ENCODE measurements around the gene KASH5.

KASH5 gene

DNA sequence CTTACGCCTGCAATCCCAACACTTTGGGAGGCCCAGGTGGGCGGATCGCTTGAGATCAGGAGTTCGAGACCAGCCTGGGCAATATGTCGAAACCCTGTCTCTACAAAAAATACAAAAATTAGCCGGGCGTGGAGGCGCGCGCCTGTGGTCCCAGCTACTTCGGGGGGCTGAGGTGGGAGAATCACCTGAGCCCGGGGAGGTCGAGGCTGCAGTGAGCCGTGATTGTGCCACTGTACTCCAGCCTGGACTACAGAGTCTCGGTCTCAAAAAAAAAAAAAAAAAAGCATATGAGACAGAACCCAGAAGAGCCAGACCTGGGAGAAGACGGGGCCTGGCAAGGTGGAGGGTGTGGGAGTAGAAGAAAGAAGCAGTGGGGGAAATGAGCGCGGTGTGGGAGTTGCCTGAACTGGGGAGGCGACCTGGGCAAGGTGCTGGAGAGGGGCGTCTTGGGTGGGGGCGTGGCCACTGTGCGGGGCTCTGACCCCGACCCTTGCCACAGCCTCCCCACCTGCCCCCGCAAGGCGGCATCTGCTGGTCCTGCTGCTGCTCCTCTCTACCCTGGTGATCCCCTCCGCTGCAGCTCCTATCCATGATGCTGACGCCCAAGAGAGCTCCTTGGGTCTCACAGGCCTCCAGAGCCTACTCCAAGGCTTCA is 23.8 kb upstream of the KASH5 start:
- peaks cover 0 to 4% of the 10 kb centered on the region in 2 experiments for H3K4me1 ChIP-seq (ENCODE audit: control insufficient read depth in 1 of 2, insufficient read depth in 2 of 2, low read length in 2 of 2)
- H3K23ac ChIP-seq (ENCODE audit: low read length) = no peak overlapping the region
- no peak overlapping the region for H3K4me3 ChIP-seq (ENCODE audit: low read depth, low read length)
- peaks cover 3% of the 10 kb centered on the region for H3K9me3 ChIP-seq (ENCODE audit: insufficient read depth, low read depth, low read length)
- WGBS (ENCODE audit: extremely low coverage, insufficient coverage, insufficient read length) = no CpG with 5 or more reads among the region's 27 CpGs
- no peak overlapping the region for H3K27ac ChIP-seq (ENCODE audit: low read depth, low read length)
- peak overlapping the region; percentile 54 for H3K4me2 ChIP-seq (ENCODE audit: low read length)
- no peak overlapping the region for H2BK12ac ChIP-seq (ENCODE audit: low read length)
- H3K79me1 ChIP-seq (ENCODE audit: low read length) = peaks cover 14% of the 10 kb centered on the region
- no peak overlapping the region for H4K8ac ChIP-seq (ENCODE audit: low read depth, low read length)
- H3K14ac ChIP-seq (ENCODE audit: low read length) = no peak overlapping the region
- H4K12ac ChIP-seq (ENCODE audit: low read depth, low read length) = no peak overlapping the region
- peaks cover 12% of the 10 kb centered on the region for H3K79me2 ChIP-seq (ENCODE audit: control insufficient read depth, insufficient read depth, low read length, poor library complexity)
- no peak overlapping the region for H2AFZ ChIP-seq (ENCODE audit: insufficient read depth, low read length, poor library complexity)
- H3K36me3 ChIP-seq (ENCODE audit: control insufficient read depth in 1 of 2, insufficient read depth in 2 of 2, low read length in 2 of 2) = peaks cover 5 to 7% of the 10 kb centered on the region in 2 experiments
- no peak overlapping the region for H3K18ac ChIP-seq (ENCODE audit: low read length)
- H3K4ac ChIP-seq (ENCODE audit: low read depth, low read length) = no peak overlapping the region
- no peak for DNase-seq
- no peak overlapping the region for H4K91ac ChIP-seq (ENCODE audit: low read depth, low read length)
- H3K9ac ChIP-seq (ENCODE audit: low read length) = no peak overlapping the region
- H2BK120ac ChIP-seq (ENCODE audit: insufficient read depth, low read length, poor library complexity) = no peak overlapping the region
- no peaks in the 10 kb centered on the region for H3K27me3 ChIP-seq (ENCODE audit: insufficient read depth, low read length)
- no peak overlapping the region for H2BK5ac ChIP-seq (ENCODE audit: low read depth, low read length, poor library complexity)
- H2AK5ac ChIP-seq (ENCODE audit: low read length) = no peak overlapping the region

DNA sequence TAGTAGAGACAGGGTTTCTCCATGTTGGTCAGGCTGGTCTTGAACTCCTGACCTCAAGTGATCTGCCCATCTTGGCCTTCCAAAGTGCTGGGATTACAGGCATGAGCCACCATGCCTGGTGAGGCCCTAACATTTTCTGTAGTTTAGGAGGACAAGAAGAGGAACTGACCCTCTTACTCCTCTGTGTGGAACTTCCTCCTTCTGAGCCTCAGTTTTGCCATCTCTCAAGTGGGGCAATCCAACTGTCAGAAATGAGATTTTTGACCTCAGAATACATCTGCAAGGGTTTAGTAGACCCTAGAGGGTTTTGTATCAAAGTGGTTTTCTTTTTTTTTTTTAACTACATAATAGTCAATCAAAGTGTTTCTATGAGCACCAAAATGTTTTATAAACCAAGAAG is 21.9 kb upstream of the KASH5 start:
- H3K27me3 ChIP-seq (ENCODE audit: insufficient read depth, low read length) = no peaks in the 10 kb centered on the region
- no peaks in the 10 kb centered on the region for H3K36me3 ChIP-seq (ENCODE audit: control insufficient read depth in 1 of 2, insufficient read depth in 2 of 2, low read length in 2 of 2)
- H3K4me2 ChIP-seq (ENCODE audit: low read length) = no peak overlapping the region
- no peak overlapping the region for H3K18ac ChIP-seq (ENCODE audit: low read length)
- no peak overlapping the region for H4K91ac ChIP-seq (ENCODE audit: low read depth, low read length)
- no peak overlapping the region for H2AFZ ChIP-seq (ENCODE audit: insufficient read depth, low read length, poor library complexity)
- no peak overlapping the region for H3K23ac ChIP-seq (ENCODE audit: low read length)
- peaks cover 8% of the 10 kb centered on the region for H3K79me2 ChIP-seq (ENCODE audit: control insufficient read depth, insufficient read depth, low read length, poor library complexity)
- no peak overlapping the region for H3K4ac ChIP-seq (ENCODE audit: low read depth, low read length)
- no peak overlapping the region for H3K14ac ChIP-seq (ENCODE audit: low read length)
- no peak overlapping the region for H4K8ac ChIP-seq (ENCODE audit: low read depth, low read length)
- no peak overlapping the region for H3K27ac ChIP-seq (ENCODE audit: low read depth, low read length)
- H3K79me1 ChIP-seq (ENCODE audit: low read length) = peaks cover 12% of the 10 kb centered on the region
- no peak overlapping the region for H2BK12ac ChIP-seq (ENCODE audit: low read length)
- peaks cover 12% of the 10 kb centered on the region for H3K9me3 ChIP-seq (ENCODE audit: insufficient read depth, low read depth, low read length)
- no peak overlapping the region for H2AK5ac ChIP-seq (ENCODE audit: low read length)
- H3K9ac ChIP-seq (ENCODE audit: low read length) = no peak overlapping the region
- no peak for DNase-seq
- H3K4me1 ChIP-seq (ENCODE audit: control insufficient read depth in 1 of 2, insufficient read depth in 2 of 2, low read length in 2 of 2) = no peaks in the 10 kb centered on the region
- no peak overlapping the region for H2BK120ac ChIP-seq (ENCODE audit: insufficient read depth, low read length, poor library complexity)
- H3K4me3 ChIP-seq (ENCODE audit: low read depth, low read length) = no peak overlapping the region
- H4K12ac ChIP-seq (ENCODE audit: low read depth, low read length) = no peak overlapping the region
- H2BK5ac ChIP-seq (ENCODE audit: low read depth, low read length, poor library complexity) = no peak overlapping the region

DNA sequence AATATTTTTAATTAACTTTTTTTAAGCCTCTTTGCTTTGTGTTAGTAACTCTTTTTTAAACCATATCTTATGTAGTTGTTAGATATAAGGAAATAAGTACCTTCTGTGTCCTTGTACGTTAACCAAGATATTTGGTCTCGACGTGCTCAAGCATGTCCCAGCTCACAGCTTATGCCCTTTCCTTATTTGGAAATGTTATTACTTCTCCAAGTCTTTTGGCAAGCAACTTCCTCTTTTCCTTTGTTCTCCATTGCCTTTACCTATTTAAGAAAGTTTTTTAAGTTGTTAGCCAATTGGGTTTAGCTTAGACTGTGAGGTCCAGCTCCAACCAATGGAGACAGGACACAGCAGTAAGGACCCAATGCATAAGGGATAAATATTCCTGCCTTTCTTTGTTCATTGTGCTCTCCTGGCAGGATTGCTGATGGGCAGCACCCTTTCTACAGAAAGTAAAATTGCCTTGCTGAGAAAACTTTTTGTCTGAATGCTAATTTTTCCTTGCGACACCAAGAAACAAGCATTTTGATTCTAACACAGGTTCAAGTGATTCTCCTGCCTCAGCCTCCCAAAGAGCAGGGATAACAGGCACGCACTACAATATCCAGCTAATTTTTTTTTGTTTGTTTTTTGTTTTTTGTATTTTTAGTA is 19.2 kb upstream of the KASH5 start:
- Histone ChIP-seq H3K4me1 (ENCODE audit: control insufficient read depth in 1 of 2, insufficient read depth in 2 of 2, low read length in 2 of 2) (no peaks in the 10 kb centered on the region), H2AK5ac (ENCODE audit: low read length) (no peak overlapping the region), H3K79me1 (ENCODE audit: low read length) (no peaks in the 10 kb centered on the region), H3K79me2 (ENCODE audit: control insufficient read depth, insufficient read depth, low read length, poor library complexity) (no peaks in the 10 kb centered on the region), H3K9me3 (ENCODE audit: insufficient read depth, low read depth, low read length) (peaks cover 10% of the 10 kb centered on the region), H4K91ac (ENCODE audit: low read depth, low read length) (no peak overlapping the region), H2AFZ (ENCODE audit: insufficient read depth, low read length, poor library complexity) (no peak overlapping the region), H3K4me3 (ENCODE audit: low read depth, low read length) (no peak overlapping the region), H3K4ac (ENCODE audit: low read depth, low read length) (no peak overlapping the region), H3K23ac (ENCODE audit: low read length) (no peak overlapping the region), H2BK12ac (ENCODE audit: low read length) (no peak overlapping the region), H3K14ac (ENCODE audit: low read length) (no peak overlapping the region), H3K9ac (ENCODE audit: low read length) (no peak overlapping the region), H3K27me3 (ENCODE audit: insufficient read depth, low read length) (no peaks in the 10 kb centered on the region), H4K8ac (ENCODE audit: low read depth, low read length) (no peak overlapping the region), H3K36me3 (ENCODE audit: control insufficient read depth in 1 of 2, insufficient read depth in 2 of 2, low read length in 2 of 2) (no peaks in the 10 kb centered on the region), H3K18ac (ENCODE audit: low read length) (no peak overlapping the region), H3K27ac (ENCODE audit: low read depth, low read length) (no peak overlapping the region), H2BK120ac (ENCODE audit: insufficient read depth, low read length, poor library complexity) (no peak overlapping the region), H4K12ac (ENCODE audit: low read depth, low read length) (no peak overlapping the region), H3K4me2 (ENCODE audit: low read length) (no peak overlapping the region), H2BK5ac (ENCODE audit: low read depth, low read length, poor library complexity) (no peak overlapping the region)
- no peak for DNase-seq
- WGBS (ENCODE audit: extremely low coverage, insufficient coverage, insufficient read length) = no CpG with 5 or more reads among the region's 5 CpGs

DNA sequence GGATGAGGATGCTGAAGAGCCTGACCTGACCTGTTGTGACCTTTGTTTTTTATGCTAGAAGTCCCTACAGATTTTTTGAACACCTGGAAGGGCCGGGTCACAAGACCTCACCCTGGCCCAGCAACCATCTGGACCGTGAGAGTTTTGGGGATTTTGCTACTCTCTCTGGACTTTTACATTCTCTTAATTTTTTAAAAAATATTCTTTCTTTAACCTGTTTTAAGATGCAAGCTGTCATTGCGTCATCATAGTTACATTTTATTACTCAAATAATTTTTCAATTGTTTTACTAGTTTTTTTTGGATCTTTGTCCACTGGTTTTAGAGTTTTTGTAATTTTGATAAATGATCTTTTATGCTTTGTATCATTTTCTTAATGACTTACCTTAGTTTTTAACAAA is 16.9 kb upstream of the KASH5 start:
- Histone ChIP-seq H3K23ac (ENCODE audit: low read length) (no peak overlapping the region), H3K4me3 (ENCODE audit: low read depth, low read length) (no peak overlapping the region), H3K4ac (ENCODE audit: low read depth, low read length) (no peak overlapping the region), H3K9ac (ENCODE audit: low read length) (no peak overlapping the region), H3K79me2 (ENCODE audit: control insufficient read depth, insufficient read depth, low read length, poor library complexity) (no peaks in the 10 kb centered on the region), H3K4me1 (ENCODE audit: control insufficient read depth in 1 of 2, insufficient read depth in 2 of 2, low read length in 2 of 2) (no peaks in the 10 kb centered on the region), H4K12ac (ENCODE audit: low read depth, low read length) (no peak overlapping the region), H2BK5ac (ENCODE audit: low read depth, low read length, poor library complexity) (no peak overlapping the region), H3K9me3 (ENCODE audit: insufficient read depth, low read depth, low read length) (peaks cover 10% of the 10 kb centered on the region), H2AK5ac (ENCODE audit: low read length) (no peak overlapping the region), H3K27me3 (ENCODE audit: insufficient read depth, low read length) (no peaks in the 10 kb centered on the region), H3K4me2 (ENCODE audit: low read length) (no peak overlapping the region), H3K27ac (ENCODE audit: low read depth, low read length) (no peak overlapping the region), H3K36me3 (ENCODE audit: control insufficient read depth in 1 of 2, insufficient read depth in 2 of 2, low read length in 2 of 2) (no peaks in the 10 kb centered on the region), H4K8ac (ENCODE audit: low read depth, low read length) (no peak overlapping the region), H2BK120ac (ENCODE audit: insufficient read depth, low read length, poor library complexity) (no peak overlapping the region), H3K14ac (ENCODE audit: low read length) (no peak overlapping the region), H2BK12ac (ENCODE audit: low read length) (no peak overlapping the region), H3K79me1 (ENCODE audit: low read length) (no peaks in the 10 kb centered on the region), H4K91ac (ENCODE audit: low read depth, low read length) (no peak overlapping the region), H3K18ac (ENCODE audit: low read length) (no peak overlapping the region), H2AFZ (ENCODE audit: insufficient read depth, low read length, poor library complexity) (no peak overlapping the region)
- WGBS (ENCODE audit: extremely low coverage, insufficient coverage, insufficient read length) = no CpG with 5 or more reads among the region's 3 CpGs
- DNase-seq = no peak

Measured in trophoblast cell (in vitro differentiated cells and primary cell).